GM06990 (cell line): ENCODE data around the gene CHMP4B.

Source experiments
- DNase-seq: peaks from one replicate; pipeline ENCODE4 v3.0.0-alpha.2; 2011; ENCODE audit not compliant: insufficient read length; ENCODE audit errors: extremely low read depth
- H3K27me3 ChIP-seq: replicated peaks from 2 replicates; pipeline ENCODE4 v1.6.0; 2011; ENCODE audit warnings: low read length; ENCODE audit not compliant: control insufficient read depth, insufficient read depth
- H3K36me3 ChIP-seq: 2 replicates; pipeline ENCODE4 v1.5.1; 2011; ENCODE audit warnings: low read length; ENCODE audit not compliant: control insufficient read depth, insufficient read depth
- H3K4me3 ChIP-seq: replicated peaks from 2 replicates; pipeline ENCODE4 v1.5.1; 2011; ENCODE audit warnings: low read depth, mild to moderate bottlenecking, control low read depth, low read length
- CTCF ChIP-seq: IDR thresholded peaks from 2 replicates; pipeline ENCODE4 v1.5.1; 2011; ENCODE audit warnings: low read length, control low read depth, mild to moderate bottlenecking, inconsistent platforms; ENCODE audit not compliant: insufficient read depth, poor library complexity, severe bottlenecking

The CHMP4B gene

GRCh38 chr20:33841436-33841799 is 30.3 kb downstream of the CHMP4B start:
- no peak for DNase-seq
- Histone ChIP-seq H3K27me3 (no peaks in the 10 kb centered on the region), H3K4me3 (no peak overlapping the region), H3K36me3 (no peaks in the 10 kb centered on the region; the same call in 1 of the 2 replicates)
- TF ChIP-seq CTCF = no peak

GRCh38 chr20:33842346-33842745 is 31.2 kb downstream of the CHMP4B start:
- no peak for TF ChIP-seq CTCF
- no peaks in the 10 kb centered on the region for H3K27me3 ChIP-seq
- no peak for DNase-seq
- H3K36me3 ChIP-seq = no peaks in the 10 kb centered on the region; the same call in 1 of the 2 replicates
- no peak overlapping the region for H3K4me3 ChIP-seq

GRCh38 chr20:33843050-33843449 is 31.9 kb downstream of the CHMP4B start:
- no peak for TF ChIP-seq CTCF

GRCh38 chr20:33843854-33844253 is 32.7 kb downstream of the CHMP4B start:
- peak; percentile 29 for DNase-seq
- Histone ChIP-seq H3K36me3 (peaks cover 5% of the 10 kb centered on the region), H3K4me3 (peak overlapping the region; percentile 4; the same call in 1 of the 2 replicates), H3K27me3 (no peaks in the 10 kb centered on the region)
- no peak for TF ChIP-seq CTCF

More at GRCh38 chr20:33843050-33843449, 31.9 kb downstream of the CHMP4B start:
- no peak overlapping the region for H3K4me3 ChIP-seq
- no peak for DNase-seq
- H3K27me3 ChIP-seq = no peaks in the 10 kb centered on the region
- no peaks in the 10 kb centered on the region; the same call in 1 of the 2 replicates for H3K36me3 ChIP-seq

GRCh38 chr20:33846291-33846935 is 35.3 kb downstream of the CHMP4B start:
- TF ChIP-seq CTCF = no peak
- Histone ChIP-seq H3K4me3 (no peak overlapping the region), H3K27me3 (no peaks in the 10 kb centered on the region), H3K36me3 (peaks cover 13% of the 10 kb centered on the region)
- DNase-seq = no peak

GRCh38 chr20:33847006-33847405 is 35.9 kb downstream of the CHMP4B start:
- H3K36me3 ChIP-seq = peaks cover 13% of the 10 kb centered on the region
- H3K4me3 ChIP-seq = no peak overlapping the region
- no peak for DNase-seq
- H3K27me3 ChIP-seq = no peaks in the 10 kb centered on the region
- no peak for TF ChIP-seq CTCF
